NCI-H2107 (cell line): ENCODE results near the gene IL1RAP.

Experiments used
- DNase-seq: peaks from one replicate; lab custom pipeline; 2025; lab: John Stamatoyannopoulos, UW

The IL1RAP gene

DNA sequence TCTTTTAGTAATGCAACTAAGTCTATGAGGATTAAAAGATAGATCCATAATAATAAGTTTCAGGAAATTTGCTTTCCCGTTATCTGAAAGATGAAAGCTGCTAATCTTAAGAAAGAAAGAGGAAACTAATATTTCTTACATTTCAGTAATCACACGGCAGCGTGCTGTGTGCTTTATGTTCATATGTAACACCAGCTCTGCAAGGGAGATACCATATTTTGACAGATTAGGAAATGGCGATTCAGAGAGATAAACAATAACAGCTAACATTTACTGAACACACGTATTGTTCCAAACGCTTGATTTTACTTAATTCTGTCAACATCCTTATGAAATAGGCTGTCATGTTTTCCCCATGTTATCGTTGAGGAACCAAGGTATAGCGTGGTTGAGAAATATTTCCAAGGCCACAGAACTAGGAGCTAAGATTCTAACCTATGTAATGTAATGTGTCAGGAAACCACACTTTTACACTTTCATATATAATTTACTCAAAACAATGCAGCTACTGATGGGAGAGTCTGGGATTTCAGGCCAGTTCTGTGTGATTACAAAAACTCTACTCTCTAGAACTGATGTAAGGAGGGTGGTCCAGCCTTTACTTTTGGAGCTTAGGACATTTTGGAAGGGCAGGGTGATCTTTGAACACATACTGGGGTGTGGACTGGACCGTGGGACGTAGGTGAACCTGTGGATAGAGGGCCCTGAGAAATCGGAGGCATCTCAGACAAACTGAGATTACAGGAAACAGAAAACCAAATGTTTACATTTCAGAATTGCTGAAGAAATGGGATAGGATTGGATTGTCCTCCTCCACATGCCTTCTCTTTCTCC lies 100.6 kb downstream of the IL1RAP start:
- no peak for DNase-seq

DNA sequence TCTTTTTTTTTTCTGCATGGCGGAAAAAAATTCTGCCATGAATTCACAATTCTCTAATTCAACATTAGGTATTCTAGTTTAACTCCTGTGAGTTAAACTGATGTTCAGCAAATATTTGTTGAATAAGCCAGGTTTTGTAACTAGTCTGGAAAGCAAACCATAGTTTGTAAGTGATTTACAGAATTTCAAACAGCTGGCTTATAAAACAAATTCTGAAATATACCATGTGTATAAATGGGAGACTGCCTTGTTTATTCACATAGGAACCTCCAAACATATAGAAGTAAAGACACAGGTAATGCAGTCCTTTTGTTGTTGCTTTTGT lies 101.1 kb downstream of the IL1RAP start:
- DNase-seq = no peak

GRCh38 chr3:190615607-190616006 lies 101.7 kb downstream of the IL1RAP start:
- DNase-seq = no peak

DNA sequence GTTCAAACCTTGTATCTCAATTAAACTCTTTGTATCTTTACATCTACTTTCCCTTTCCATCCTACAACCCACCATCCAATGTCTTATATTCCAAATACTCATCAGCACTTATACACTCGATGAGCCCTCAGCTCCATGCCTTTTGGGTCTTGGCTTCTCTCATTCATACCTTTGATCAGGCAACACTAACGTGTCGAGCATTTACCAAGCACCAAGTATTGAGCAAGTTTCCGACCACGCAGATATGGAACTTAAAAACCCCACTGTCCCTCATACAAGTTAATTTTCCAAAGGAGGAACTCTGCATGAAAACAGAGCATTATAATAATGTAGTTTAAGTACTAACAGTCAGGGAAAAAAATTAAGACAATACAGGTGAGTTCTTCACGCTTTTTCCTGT lies 102.8 kb downstream of the IL1RAP start:
- DNase-seq = no peak

GRCh38 chr3:190617185-190617584 lies 103.3 kb downstream of the IL1RAP start:
- DNase-seq = no peak

DNA sequence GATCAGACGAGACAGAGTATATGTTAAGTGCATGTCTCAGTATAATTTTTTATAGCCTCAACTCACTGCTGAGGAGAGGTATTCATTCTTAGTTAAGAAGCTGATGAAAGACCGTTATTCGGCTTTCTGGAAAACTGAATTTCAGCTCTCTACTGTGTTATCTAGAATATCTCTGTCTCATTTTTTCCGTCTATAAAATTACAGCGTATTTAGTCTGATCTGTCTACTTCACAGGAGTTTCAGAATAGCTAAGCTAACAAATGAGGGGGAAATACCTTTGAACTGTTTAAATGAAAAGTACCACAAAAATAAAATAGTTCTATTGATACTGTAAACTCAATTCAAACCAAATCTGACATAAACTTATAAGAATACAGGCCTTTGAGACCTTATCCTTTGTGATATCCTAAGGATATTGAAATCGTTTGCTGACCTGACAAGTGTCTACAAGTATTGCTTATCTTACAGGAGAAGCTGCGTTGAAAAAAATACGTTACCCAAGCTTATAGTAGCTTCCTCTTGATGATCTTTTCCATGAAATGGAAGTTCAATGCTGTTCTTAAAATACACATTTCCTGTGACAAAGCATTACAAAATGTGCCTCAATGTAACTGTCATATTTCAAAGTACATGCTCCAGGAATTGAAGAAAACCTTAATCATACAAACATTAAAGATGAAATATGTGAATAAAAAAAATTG lies 104.6 kb downstream of the IL1RAP start:
- DNase-seq = no peak

- no peak for DNase-seq
These were observed 105.5 kb downstream of the IL1RAP start for GRCh38 chr3:190619353-190619752.

- no peak for DNase-seq
These were observed 105.9 kb downstream of the IL1RAP start for GRCh38 chr3:190619761-190620160.

DNA sequence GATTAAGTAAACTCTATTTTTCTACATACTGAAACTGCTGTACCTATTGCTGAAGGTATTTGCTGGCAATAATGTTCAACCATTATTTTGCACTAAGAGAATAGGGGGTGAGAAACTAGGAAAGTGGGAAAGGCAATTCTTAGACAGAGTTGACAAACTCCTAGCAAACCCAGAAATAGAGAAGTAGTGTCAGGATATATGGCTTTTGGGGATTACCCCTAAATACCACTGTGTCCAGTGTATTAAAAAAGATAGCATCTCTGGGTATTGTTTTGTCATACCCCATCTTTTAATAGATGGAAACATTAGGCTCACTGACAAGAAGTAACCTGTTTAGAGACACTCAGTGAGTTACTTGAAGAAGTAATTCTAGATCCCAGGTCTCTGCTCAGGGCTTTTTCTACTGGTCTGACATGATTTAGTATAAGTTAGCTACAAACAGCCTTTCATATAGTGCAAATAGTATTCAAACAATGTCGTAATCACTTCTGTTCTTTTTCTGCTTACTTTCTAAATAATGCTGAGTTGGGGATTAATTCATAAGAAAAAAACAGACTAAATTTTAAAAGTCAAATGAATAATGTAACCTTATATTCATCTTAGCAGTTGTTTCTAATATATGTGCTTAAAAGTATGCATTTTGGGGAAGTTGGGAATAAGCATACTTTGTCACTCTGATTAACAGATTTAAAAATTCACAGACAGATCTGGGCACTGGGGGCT lies 107.2 kb downstream of the IL1RAP start:
- no peak for DNase-seq

DNA sequence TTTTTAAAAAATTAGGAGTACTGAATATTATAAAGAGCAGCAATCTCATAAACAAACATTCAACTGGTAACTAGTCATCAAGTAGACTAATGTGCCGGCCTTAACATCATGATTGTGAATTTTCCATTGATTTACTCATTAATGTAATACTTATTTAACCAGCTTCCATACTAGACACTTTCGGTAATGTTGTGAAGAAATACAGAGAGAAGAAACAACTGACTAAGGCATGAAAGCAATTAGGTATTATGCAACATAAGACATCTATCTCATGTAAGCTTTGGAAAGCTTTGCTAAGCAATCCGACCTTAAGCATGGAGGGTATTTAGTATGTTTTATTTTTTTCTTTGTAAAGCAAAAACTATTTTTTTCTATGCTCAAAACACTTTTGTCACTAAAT lies 108.0 kb downstream of the IL1RAP start:
- DNase-seq = no peak

DNA sequence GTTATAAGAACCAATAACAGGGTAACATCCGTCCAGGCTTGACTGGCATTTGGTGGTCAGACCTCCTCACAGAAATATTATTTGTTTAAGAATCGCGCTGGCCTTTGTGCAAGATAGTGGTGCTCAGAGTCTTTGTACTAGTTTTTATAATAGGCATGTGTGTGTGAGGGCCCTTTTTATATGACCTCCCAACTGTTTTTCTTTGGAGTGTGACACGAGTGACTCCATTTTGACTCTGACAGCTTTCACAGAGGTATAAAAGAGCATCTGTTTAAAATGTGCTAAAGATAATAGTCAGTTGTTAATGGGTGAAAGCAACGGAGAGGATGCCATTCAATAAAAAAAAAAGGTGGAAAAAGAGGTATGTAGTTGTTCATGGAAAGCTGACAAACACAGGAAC lies 110.4 kb downstream of the IL1RAP start:
- DNase-seq = no peak

- DNase-seq = no peak
These were observed 113.2 kb downstream of the IL1RAP start for GRCh38 chr3:190626951-190627620.

DNA sequence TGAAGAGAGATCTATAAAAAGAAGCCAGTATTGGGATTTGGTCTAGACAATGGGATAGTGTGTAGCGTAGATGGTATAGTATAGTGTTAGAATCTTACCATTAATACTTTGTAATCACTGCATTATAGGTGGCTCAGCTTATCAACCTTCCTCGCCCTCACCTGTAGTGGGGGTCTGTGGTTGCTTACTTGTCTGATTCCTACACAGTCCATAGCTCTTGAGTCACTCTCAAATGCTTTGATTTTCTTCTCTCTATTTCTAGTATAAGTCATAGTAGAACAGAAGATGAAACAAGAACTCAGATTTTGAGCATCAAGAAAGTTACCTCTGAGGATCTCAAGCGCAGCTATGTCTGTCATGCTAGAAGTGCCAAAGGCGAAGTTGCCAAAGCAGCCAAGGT lies 115.2 kb downstream of the IL1RAP start:
- DNase-seq = no peak

GRCh38 chr3:190631295-190631694 lies 117.4 kb downstream of the IL1RAP start:
- no peak for DNase-seq

DNA sequence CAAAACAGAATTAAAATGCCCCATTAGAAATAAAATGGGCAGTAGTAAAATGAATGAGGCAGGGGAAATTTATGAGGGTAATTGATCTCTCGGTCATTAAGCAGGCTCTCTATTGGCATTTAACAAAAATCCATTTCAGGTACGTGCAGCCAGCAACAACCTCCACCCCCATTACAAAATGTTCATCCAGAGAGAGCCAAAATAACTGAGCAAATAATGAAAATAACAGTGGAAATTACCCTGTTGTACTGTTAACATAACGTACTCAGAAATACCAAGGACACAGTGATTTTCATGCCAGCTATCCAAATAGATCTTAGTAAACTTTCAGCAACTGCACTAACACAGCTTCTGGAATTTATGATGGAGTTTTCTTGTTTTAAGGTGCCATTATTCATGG lies 127.7 kb downstream of the IL1RAP start:
- no peak for DNase-seq

DNA sequence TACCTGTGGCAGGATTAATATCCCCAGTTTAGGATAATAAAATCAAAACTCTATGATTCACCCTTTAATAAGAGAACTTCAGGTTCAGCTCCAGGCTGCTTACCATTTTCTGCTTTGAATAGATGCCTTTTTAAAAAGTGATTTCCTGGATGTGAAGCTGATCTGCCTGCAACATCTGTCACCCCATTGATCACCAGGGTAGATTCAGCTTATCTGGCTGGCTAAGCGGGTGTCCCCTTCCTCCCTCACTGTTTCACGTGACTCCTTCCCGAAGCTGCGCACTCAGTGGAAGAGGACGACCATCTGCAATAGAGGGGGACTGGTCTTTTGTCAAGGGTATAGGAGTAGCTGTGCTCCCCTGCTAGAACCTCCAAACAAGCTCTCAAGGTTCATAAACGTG lies 128.1 kb downstream of the IL1RAP start:
- no peak for DNase-seq

DNA sequence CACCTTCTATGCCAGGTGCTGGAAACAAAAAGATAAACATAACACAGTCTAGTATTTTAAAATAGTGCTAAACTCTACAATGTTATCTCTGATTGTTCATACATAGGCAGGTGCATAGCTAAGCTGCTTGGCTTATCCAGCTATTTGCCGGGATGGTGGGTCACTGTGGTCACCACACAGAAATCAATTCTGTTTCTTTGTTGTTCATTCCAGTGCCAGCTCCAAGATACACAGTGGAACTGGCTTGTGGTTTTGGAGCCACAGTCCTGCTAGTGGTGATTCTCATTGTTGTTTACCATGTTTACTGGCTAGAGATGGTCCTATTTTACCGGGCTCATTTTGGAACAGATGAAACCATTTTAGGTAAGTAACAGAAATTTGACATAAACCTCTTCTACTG lies 130.2 kb downstream of the IL1RAP start:
- no peak for DNase-seq

GRCh38 chr3:190644766-190645165 lies 130.9 kb downstream of the IL1RAP start:
- DNase-seq = no peak

GRCh38 chr3:190645932-190646460 lies 132.1 kb downstream of the IL1RAP start:
- DNase-seq = no peak

DNA sequence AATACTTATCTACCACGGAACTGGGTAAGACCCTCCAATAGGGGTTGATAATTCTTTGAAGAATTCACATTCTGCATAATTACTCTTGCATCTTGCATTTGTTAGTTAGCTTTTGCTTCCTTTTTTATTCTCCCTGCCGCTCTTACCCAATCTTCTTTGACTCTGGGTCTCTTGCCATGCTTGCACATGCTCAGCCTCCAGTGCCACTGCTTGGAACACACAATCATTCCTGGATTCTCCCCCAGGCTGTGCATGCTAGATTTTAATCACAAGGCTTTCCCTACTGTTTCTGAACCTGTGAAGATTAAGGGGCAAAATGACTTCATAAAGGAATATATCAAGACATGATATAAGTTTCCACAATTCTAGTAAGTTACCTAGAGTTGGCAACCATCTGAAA lies 133.1 kb downstream of the IL1RAP start:
- no peak for DNase-seq

DNA sequence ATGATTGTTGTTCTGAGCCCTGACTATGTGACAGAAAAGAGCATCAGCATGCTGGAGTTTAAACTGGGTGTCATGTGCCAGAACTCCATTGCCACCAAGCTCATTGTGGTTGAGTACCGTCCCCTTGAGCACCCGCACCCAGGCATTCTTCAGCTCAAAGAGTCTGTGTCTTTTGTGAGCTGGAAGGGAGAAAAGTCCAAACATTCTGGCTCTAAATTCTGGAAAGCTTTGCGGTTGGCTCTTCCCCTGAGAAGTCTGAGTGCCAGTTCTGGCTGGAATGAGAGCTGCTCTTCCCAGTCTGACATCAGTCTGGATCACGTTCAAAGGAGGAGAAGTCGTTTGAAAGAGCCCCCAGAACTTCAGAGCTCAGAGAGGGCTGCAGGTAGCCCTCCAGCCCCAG lies 142.0 kb downstream of the IL1RAP start:
- DNase-seq = no peak

DNA sequence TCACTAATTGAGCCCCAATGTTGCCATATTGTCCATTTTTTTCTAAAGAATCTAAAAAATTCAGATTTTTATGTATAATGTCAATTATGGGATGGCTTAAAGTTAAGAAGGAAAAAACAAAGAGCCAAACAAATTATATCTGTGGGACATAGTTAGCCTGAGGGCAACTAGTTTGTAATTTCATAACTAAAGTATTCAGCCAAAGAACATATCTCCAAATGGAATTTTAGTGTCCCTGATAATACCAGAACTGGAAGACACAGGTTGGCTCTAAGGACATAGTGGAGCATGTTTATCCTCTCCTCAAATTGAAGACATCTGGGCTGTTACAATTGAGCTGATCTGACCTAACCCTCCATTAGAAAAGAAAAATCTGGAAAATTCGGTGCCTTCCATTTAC lies 144.2 kb downstream of the IL1RAP start:
- DNase-seq = no peak
